8988T (cell line): Measurements from ENCODE around the gene MFF.
"Not testable (repeated sequence)": the region's sequence is repeated elsewhere in the genome, so short reads cannot be mapped to it uniquely, and the experiment has no call there.

Source experiments
- DNase-seq: peaks from one replicate; pipeline ENCODE4 v3.0.0; 2011

The MFF gene

DNA sequence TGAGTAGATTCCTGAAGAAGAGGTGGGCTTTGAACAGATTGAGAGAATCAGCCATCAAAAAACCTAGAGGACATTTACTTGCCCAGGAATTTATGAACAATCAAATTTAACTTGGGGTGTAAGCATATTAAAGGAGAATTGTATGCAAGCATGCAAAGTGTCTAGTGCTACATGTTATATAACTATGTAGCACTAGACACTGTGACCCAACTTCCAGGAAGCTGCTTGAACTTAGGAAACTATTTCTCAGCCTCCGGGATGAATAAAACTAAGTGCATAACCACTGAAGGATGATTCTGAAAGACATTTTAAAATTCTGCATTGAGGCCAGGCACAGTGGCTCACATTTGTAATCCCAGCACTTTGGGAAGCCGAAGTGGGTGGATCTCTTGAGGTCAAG, 12.4 kb downstream of the MFF start:
- DNase-seq: no peak

DNA sequence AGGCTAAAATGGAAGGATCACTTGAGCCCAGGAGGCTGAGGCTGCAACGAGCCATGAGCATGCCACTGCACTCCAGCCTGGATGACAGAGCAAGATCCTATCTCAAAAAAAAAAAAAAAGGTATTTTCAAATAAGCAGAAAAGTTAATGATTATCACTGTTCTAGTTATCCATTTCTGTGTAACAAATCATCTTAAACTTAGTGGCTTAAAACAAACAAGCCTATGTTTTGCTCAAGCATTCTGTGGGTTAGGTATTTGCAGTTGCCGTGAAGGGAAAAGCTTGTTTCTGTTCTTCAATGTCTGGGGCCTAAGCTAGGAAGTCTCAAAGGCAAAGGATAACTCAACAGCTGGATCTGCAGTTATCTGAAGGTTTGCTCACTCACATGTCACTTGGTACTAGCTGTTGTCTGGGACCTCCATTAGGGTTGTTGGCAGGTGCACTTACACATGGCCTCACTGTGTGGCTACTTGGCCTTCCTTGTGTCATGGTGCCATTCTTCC, 14.1 kb downstream of the MFF start:
- no peak for DNase-seq

- no peak for DNase-seq
Observed at GRCh38 chr2:227340106-227340505, 15.1 kb downstream of the MFF start.

DNA sequence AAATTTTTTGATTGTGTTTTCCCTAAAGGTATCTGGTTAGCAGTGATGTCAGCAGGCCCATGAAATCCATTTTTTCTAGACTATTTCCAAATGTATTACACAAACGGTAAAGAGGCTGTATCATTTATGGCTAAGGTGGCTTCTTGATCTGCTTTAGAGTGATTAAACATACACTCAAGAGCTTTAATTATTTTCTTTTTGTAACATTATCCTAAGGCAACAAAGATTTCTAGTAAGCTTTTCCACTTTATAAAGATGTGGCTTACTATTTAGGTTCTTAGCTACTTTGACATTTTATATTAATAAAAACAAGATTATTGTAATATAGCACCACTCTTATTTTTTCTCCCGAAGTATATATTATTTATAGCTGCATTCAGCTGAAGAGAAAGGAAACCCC, 16.5 kb downstream of the MFF start:
- no peak for DNase-seq

DNA sequence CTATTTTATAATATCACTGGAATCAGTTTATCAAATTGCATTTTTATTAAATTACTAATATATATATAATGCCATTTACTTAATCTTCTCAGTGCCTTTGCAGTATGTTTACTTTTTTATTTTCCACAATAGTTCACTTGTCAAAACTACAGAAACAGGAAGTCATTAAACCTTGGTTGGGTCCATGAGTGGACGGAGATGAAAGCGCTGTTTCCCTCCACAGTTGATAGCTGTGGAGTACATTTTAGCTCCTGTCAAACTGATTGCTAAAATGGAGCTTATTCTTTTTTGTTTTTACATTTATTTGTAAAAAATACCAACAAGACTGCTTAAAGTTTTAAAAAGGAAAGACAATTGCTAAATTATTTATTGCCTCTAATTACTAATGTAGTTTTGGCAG, 19.2 kb downstream of the MFF start:
- no peak for DNase-seq

DNA sequence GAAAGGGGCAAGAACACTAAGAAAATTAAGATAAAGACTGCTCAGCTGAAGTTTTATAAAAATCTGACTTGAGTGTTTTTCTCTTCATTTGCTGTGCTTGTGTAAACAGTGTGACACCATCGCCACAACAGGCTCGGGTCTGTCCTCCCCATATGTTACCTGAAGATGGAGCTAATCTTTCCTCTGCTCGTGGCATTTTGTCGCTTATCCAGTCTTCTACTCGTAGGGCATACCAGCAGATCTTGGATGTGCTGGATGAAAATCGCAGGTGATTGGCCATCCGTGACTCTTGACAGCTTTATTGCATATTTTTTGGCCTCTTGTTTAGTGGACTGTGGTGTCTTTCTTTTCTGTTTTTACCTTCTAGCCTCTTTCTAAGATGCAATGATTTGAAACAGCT, 22.1 kb downstream of the MFF start:
- no peak for DNase-seq

DNA sequence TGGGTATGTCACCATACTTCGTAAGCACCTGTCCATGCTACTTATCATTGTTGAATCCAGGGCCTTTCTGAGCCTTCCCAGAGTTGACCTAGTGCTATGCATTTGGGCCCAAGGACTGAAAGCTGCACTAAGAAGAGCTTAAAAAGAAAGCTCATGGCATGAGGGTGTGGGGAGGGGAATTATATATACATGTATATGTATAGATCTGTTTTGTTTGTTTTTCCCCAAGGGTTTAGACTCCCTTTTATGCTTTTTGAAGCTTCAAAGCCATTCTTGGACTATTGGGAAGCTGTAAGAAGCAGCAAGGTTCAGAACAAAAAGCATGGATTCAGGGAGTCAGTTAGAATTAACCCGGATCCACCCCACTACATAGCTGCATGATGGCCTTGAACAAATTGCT, 23.3 kb downstream of the MFF start:
- no peak for DNase-seq

- DNase-seq: no peak
Observed at GRCh38 chr2:227349989-227350612, 25.1 kb downstream of the MFF start.

DNA sequence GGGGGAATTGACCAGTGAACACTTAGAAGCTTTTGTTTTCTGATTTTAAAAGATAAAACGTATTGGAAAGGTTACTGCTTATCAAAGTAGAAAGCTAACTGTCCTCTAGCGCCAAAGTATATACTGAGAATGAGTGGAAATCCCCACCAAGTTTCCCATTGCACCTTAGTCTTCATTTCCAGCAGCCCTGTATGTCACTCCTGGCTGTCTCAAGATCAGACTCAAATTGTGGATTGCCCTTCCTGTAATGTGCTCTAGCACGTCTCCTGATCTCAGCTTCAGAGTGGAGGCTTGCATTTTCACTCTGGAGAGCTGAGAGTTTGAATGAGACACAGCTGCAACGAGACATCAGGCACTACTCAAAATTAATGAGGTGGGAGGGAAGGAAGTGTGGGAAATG, 26.6 kb downstream of the MFF start:
- DNase-seq: no peak

- DNase-seq: no peak
Observed at GRCh38 chr2:227360351-227360750, 35.3 kb downstream of the MFF start.

GRCh38 chr2:227363756-227364155, 38.7 kb downstream of the MFF start:
- no peak for DNase-seq

- not testable (repeated sequence) for DNase-seq
Observed at GRCh38 chr2:227364585-227365263, 39.7 kb downstream of the MFF start.

DNA sequence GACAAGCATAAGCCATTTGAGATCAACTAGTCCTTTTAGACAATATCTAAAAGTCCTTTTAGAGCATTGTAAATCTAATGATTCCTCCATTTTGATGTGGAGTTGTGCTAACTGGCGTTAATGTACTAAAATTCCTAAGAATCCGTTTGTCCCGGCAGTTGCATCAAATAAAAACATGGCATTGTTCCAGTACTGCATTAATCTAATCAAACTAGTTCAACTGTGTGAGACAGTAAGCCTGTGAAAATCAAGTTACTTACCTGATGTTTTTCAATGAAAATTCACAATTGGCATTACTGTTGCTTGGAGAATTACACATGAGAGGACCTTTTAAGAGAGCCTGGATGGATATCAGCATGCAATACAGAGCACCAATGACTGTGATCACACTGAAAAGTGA, 40.8 kb downstream of the MFF start:
- no peak for DNase-seq

DNA sequence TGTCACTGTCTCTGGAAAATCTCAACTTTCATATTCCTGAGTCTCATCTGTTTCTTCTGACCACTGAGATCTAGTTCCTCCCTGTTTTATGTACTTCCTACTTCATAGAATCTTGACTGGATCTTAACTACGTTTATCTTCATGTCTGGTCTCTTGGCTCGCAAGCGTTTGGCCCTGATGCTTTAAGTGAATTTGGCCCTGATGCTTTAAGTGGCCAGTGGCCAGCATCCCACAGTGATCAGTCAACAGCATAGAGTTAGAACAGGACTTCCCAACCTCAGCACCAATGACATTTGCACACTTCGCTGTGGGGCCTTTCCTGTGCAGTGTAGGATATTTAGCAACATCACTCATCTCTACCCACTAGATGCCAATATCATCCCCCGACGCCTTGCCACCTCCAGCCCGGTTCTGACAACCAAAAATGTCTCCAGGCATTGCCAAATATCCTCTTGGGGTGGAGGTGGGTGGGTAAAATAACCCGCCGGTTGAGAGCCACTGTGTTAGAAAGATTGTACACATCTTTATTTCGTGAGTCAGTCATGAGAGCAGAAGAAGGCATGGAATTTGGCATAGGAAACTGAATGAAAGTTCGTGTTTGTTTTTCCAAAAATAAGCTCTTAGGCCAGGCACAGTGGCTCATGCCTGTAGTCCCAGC, 41.8 kb downstream of the MFF start:
- no peak for DNase-seq

GRCh38 chr2:227367427-227367795, 42.4 kb downstream of the MFF start:
- DNase-seq: no peak

DNA sequence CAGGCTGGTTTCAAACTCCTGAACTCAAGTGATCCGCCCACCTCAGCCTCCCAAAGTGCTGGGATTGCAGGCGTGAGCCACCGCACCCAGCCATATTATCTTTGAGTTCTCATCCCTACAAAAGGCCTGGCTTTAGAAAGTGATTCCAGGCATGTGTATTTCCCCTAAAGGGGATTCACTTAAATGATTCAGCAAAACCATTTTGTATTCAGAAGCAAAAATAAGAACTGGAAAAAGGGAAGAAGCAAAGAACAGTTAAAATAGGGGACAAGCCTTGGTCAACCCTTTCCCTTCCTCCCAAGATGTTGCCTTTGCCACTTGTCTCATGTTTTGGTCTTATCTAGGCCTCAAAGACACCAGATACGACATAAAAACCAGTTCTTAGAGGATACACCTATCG, 43.5 kb downstream of the MFF start:
- no peak for DNase-seq

DNA sequence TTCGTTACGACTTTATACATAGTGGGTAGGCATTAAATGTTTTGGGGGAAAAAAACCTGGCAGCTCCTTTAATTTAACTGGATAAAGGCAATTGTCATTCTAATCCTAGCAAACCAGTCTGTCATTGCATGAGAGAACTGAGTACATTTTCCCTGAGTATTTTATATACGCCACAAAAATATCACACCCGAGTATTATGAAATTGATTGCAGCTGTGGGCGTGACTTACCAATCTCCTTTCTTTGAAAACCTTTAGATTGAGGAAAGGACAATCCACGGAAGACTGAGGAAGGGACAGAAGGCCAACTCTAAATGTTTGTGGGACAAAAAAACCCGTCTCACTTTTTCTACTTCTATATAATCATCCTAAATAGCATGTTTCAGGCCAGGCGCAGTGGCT, 45.0 kb downstream of the MFF start:
- no peak for DNase-seq

- DNase-seq: no peak
Observed at GRCh38 chr2:227370791-227371312, 45.8 kb downstream of the MFF start.

GRCh38 chr2:227373389-227373788, 48.3 kb downstream of the MFF start:
- DNase-seq: no peak

DNA sequence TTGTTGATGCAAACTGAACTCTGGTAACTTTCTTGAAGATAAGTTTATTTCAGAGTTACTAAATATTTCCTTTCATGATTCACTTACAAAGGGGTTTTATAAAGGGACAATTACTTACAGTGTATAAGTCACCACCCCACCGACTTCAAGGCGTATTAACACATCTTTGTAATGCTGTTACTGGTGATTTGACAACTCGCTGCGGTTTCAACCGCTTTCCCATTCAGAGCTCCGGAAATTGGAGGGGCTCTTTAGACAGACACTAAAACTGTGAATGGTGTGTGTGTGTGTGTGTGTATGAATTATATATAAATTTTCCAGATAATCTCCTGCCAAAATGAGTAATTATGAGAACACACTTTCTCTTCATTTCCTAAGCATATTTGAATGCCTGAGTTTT, 49.1 kb downstream of the MFF start:
- DNase-seq: no peak

DNA sequence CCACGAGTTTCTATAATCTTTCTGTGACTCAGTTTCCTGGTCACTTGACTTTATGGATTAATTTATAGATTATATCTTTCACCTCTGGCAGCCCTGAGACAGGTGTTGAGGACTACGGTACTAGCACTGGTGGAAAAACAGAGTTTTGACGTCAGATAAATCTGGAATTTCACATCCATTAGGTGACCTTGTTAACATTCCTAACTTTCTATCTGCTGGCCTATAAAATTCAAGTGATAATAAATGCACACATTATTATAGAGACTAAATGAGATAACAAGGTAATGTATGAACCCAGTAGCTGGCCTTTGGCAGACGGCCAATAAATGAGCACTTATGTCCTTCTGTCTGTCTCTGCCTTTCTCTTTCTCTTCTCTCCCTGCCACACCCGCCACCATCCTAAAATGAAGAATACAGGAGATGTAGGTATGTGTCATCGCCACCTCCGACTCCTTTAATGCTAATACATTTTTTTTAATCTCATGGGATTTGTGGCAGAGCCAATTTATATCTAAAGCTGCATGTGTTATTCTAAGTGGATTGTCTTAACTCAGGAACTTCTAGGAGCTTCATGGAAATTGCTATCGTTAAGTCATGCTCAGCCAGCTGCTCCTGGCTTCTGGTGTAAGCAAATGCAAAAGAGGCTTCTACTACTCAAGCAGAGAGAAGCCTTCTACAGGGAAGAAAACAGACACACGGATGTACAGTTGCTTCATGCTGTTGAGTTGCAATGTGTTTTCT, 51.8 kb downstream of the MFF start:
- DNase-seq: no peak

DNA sequence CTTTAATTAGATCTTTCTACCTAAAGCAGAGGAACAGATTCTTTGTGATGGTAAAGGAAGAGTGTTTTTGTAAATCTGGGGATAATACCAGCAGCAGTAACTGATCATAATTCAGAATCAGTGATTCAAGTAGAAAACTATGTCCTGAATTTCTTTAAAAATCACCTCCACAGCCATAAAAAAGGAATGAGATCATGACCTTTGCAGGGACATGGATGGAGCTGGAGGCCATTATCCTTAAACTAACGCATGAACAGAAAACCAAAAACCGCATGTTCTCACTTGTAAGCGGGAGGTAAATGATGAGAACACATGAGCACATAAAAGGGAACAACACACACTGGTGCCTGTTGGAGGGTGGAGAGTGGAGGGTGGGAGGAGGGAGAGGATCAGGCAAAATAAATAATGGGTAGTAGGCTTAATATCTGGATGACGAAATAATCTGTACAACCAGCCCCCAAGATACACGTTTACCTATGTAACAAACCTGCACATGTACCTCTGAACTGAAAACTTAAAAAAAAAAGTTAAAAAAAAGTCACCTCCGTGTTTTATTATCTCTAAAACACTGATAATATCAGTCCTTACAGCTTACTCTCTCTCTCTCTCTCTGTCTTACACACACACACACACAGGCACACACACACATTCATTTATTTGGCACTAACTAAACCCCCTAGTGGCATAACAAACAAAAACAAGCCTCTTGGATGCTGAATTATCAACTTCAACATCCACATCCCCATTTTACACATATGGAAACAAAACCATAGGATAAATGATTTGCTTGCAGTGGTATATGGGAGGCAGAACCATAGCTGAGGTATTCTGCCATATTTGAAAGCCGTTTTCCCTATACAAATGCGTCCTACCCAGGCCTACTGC, 52.7 kb downstream of the MFF start:
- no peak for DNase-seq
